ENCODE data around the gene ETV6.

Gene ETV6

GRCh38 chr12:11722071-11722470, 72.6 kb downstream of the ETV6 start:
- Mint-ChIP-seq H3K36me3 (ENCODE audit: low read depth) (peaks cover 10% of the 10 kb centered on the region), H3K27me3 (no peaks in the 10 kb centered on the region), H3K4me1 (ENCODE audit: low read depth) (peaks cover 64% of the 10 kb centered on the region), H3K4me3 (no peak overlapping the region), H3K9me3 (no peaks in the 10 kb centered on the region), H3K27ac (no peak overlapping the region)

GRCh38 chr12:11722578-11723138, 73.2 kb downstream of the ETV6 start:
- Mint-ChIP-seq H3K4me1 (ENCODE audit: low read depth) (peaks cover 69% of the 10 kb centered on the region), H3K9me3 (no peaks in the 10 kb centered on the region), H3K27me3 (no peaks in the 10 kb centered on the region), H3K36me3 (ENCODE audit: low read depth) (peaks cover 10% of the 10 kb centered on the region), H3K4me3 (no peak overlapping the region), H3K27ac (no peak overlapping the region)

- Mint-ChIP-seq H3K27me3 (no peaks in the 10 kb centered on the region), H3K36me3 (ENCODE audit: low read depth) (peaks cover 10% of the 10 kb centered on the region), H3K27ac (no peak overlapping the region), H3K9me3 (no peaks in the 10 kb centered on the region), H3K4me1 (ENCODE audit: low read depth) (peaks cover 76% of the 10 kb centered on the region), H3K4me3 (no peak overlapping the region)
These were observed 74.5 kb downstream of the ETV6 start for GRCh38 chr12:11723993-11724392.

- Mint-ChIP-seq H3K4me1 (ENCODE audit: low read depth) (peaks cover 76% of the 10 kb centered on the region), H3K27ac (no peak overlapping the region), H3K4me3 (no peak overlapping the region)
These were observed 75.4 kb downstream of the ETV6 start for GRCh38 chr12:11724888-11725311.

DNA sequence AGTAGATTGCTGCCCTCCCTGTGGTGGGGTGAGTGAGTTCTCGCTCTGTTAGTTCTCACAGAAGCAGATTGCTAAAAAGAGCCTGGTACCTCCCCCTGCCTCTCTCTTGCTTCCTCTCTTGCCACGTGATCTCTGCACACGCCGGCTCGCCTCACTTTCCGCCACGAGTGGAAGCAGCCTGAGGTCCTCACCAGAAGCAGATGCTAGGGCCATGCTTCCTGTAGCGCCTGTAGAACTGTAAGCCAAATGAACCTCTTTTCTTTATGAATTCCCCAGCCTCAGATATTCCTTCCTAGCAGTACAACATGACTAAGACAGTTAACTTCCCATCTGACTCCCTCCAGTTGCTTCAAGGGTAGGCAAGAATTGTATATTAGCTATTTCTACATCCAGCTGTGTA, 76.2 kb downstream of the ETV6 start:
- Mint-ChIP-seq H3K4me1 (ENCODE audit: low read depth) (peaks cover 75% of the 10 kb centered on the region), H3K27me3 (no peaks in the 10 kb centered on the region), H3K4me3 (no peak overlapping the region), H3K9me3 (no peaks in the 10 kb centered on the region), H3K27ac (no peak overlapping the region), H3K36me3 (ENCODE audit: low read depth) (peaks cover 10% of the 10 kb centered on the region)

More at GRCh38 chr12:11724888-11725311, 75.4 kb downstream of the ETV6 start:
- H3K27me3 Mint-ChIP-seq: no peaks in the 10 kb centered on the region
- peaks cover 10% of the 10 kb centered on the region for H3K36me3 Mint-ChIP-seq (ENCODE audit: low read depth)
- H3K9me3 Mint-ChIP-seq: no peaks in the 10 kb centered on the region

GRCh38 chr12:11726659-11727058, 77.2 kb downstream of the ETV6 start:
- Mint-ChIP-seq H3K36me3 (ENCODE audit: low read depth) (peaks cover 10% of the 10 kb centered on the region), H3K27me3 (no peaks in the 10 kb centered on the region), H3K4me3 (peak overlapping the region; percentile 27), H3K4me1 (ENCODE audit: low read depth) (peaks cover 79% of the 10 kb centered on the region), H3K27ac (peak overlapping the region; percentile 70), H3K9me3 (no peaks in the 10 kb centered on the region)

DNA sequence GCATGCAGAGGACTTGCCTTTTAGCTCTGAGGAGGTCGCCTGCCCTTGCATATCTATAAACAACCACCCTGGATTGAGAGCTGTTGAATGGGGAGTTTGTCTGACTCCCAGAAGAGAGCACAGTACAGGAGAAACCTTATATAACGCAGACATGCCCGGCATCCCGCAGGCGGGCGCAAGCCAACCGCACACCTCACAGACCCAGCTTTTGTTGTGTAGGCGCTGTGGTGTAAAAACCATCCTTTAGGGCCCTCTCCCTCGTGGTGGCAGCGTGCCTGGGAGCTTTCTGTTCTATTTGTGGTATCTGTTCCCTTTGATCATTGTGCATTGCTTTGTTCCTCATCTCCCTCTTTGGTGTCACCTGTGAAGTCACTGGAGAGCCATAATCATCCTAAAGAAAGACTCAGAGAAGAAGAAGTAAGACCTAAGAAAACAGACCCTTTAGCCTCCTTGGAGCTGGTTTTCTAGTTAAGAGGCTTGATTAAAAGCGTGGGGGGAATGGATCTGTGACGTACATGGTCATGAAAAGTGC, 77.7 kb downstream of the ETV6 start:
- Mint-ChIP-seq H3K36me3 (ENCODE audit: low read depth) (peaks cover 10% of the 10 kb centered on the region), H3K27ac (peak overlapping the region; percentile 70), H3K27me3 (no peaks in the 10 kb centered on the region), H3K4me1 (ENCODE audit: low read depth) (peaks cover 84% of the 10 kb centered on the region), H3K4me3 (peak overlapping the region; percentile 27), H3K9me3 (no peaks in the 10 kb centered on the region)

DNA sequence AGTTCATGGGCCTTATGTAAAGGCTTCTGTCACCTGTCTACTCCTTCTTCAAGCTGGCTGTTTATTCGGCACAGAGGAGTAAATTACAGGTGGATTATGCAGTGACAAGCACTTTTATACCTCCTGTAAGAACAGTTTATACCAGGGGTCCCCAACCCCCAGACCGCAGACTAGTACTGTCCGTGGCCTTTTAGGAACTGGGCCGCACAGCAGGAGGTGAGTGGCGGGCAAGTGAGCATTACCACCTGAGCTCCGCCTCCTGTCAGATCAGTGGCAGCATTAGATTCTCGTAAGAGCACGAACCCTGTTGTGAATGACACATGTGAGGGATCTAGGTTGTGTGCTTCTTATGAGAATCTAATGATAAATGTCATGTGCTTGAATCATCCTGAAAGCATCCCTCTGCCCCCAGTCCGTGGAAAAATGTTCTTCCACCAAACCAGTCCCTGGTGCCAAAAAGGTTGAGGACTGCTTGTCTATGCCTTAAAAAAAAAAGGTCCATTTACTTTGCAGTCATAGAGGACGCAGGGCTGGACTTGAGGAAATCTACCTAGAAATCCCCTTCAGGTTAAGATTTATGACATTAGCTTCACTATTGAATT, 78.8 kb downstream of the ETV6 start:
- Mint-ChIP-seq H3K36me3 (ENCODE audit: low read depth) (peaks cover 10% of the 10 kb centered on the region), H3K27me3 (no peaks in the 10 kb centered on the region), H3K9me3 (no peaks in the 10 kb centered on the region), H3K27ac (no peak overlapping the region), H3K4me3 (no peak overlapping the region), H3K4me1 (ENCODE audit: low read depth) (peaks cover 93% of the 10 kb centered on the region)

DNA sequence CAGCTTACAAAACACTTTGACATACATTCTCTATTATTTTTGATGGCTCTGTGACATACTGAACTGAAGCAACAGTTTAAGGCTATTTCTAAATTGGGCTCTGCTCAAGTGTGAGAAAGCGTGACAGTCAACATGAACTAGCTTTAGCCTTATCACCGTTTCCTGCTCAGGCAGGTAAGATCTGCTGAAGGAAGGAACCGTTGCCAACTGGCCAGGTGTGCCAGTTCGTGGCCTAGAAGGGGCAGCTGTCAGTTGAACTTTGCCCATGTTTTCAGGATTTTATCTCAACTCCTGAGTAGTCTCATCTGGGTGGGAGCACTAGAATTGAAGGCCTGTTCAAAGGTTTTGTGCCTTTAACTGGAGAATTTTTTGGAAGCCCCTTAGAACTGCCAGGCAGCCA, 79.5 kb downstream of the ETV6 start:
- Mint-ChIP-seq H3K36me3 (ENCODE audit: low read depth) (peaks cover 10% of the 10 kb centered on the region), H3K27ac (peak overlapping the region; percentile 74), H3K9me3 (no peaks in the 10 kb centered on the region), H3K27me3 (no peaks in the 10 kb centered on the region), H3K4me1 (ENCODE audit: low read depth) (peaks cover 95% of the 10 kb centered on the region), H3K4me3 (no peak overlapping the region)

- no peak overlapping the region for H3K4me3 Mint-ChIP-seq
- peaks cover 10% of the 10 kb centered on the region for H3K36me3 Mint-ChIP-seq (ENCODE audit: low read depth)
- H3K27me3 Mint-ChIP-seq: no peaks in the 10 kb centered on the region
- H3K9me3 Mint-ChIP-seq: no peaks in the 10 kb centered on the region
- peaks cover 93% of the 10 kb centered on the region for H3K4me1 Mint-ChIP-seq (ENCODE audit: low read depth)
- H3K27ac Mint-ChIP-seq: peak overlapping the region; percentile 74
These were observed 80.1 kb downstream of the ETV6 start for GRCh38 chr12:11729439-11730150.

DNA sequence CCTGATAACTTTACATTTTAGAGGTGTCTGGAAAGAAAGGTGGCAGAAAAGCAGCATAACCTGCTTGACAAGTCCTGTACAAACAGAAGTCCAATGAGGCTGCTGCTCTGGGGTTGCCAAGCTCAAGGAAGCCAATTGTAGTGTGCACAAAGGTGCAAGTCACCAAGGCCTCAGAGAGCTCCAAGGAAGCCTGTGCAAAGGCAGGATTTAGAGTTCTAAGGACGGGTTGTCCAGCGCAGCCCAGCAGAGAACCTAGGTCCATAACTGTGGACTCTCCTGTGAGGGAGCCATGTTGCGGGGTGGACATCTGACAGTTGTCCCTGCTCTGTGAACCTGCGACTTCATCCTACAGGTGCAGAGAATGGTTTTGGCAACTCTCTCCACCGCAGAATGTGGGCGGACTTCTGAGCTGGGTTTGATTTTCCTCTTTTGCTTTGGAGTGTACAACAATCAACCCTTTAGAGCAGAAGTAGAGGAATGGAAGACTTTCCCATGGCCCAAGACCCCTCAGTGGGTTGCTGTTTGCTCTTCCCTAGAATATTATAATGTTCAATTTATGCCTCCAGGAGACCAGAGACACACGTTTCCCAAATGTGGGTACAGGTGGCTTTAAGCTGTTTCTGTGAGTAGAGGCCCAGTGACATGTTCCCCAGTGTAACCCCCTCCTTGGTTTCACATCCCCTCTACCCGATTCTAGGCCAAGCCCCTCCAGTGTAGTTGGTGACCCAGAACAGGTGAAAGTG, 81.0 kb downstream of the ETV6 start:
- H3K36me3 Mint-ChIP-seq (ENCODE audit: low read depth): peaks cover 15% of the 10 kb centered on the region
- peak overlapping the region; percentile 72 for H3K27ac Mint-ChIP-seq
- no peaks in the 10 kb centered on the region for H3K9me3 Mint-ChIP-seq
- H3K4me1 Mint-ChIP-seq (ENCODE audit: low read depth): peaks cover 91% of the 10 kb centered on the region
- H3K4me3 Mint-ChIP-seq: peak overlapping the region; percentile 41
- no peaks in the 10 kb centered on the region for H3K27me3 Mint-ChIP-seq

DNA sequence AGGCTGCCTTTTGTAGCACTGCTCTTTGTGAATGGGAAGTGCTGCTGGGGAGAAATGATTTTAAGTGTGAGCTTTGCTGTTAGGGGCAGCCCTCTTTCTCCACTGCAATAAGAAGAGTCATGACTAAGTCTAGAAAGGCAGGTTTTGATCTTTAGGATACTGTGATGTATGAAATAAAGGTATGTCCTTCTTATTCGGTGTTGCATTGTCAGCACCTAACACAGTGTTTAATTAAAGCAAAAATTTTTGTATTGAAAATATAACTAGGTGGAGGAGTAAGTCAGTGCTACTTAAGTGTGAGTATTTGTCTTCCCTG, 81.5 kb downstream of the ETV6 start:
- Mint-ChIP-seq H3K4me1 (ENCODE audit: low read depth) (peaks cover 86% of the 10 kb centered on the region), H3K9me3 (no peaks in the 10 kb centered on the region), H3K36me3 (ENCODE audit: low read depth) (peaks cover 12% of the 10 kb centered on the region), H3K27ac (peak overlapping the region; percentile 72), H3K4me3 (peak overlapping the region; percentile 41), H3K27me3 (no peaks in the 10 kb centered on the region)

DNA sequence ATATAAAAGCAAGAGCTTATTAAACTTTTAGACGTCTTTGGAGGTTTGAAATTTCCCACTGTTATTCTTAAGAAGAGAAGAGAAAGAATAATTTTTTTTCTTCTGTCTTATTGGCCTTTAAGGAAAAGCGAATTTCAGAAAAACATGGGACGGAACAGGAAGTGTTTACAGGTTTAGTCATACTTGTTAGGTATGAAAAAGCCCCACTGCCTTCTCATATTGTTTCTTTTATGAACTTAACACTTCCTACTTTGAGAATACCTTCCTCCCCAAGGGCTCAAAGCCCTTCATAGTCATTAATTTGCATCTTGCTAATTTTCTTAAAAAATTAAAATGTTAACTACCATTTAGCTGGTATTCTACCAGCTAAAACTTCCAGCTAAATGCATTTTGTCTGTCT, 82.0 kb downstream of the ETV6 start:
- H3K4me3 Mint-ChIP-seq: peak overlapping the region; percentile 41
- peak overlapping the region; percentile 72 for H3K27ac Mint-ChIP-seq
- peaks cover 9% of the 10 kb centered on the region for H3K36me3 Mint-ChIP-seq (ENCODE audit: low read depth)
- no peaks in the 10 kb centered on the region for H3K27me3 Mint-ChIP-seq
- H3K9me3 Mint-ChIP-seq: no peaks in the 10 kb centered on the region
- peaks cover 83% of the 10 kb centered on the region for H3K4me1 Mint-ChIP-seq (ENCODE audit: low read depth)

DNA sequence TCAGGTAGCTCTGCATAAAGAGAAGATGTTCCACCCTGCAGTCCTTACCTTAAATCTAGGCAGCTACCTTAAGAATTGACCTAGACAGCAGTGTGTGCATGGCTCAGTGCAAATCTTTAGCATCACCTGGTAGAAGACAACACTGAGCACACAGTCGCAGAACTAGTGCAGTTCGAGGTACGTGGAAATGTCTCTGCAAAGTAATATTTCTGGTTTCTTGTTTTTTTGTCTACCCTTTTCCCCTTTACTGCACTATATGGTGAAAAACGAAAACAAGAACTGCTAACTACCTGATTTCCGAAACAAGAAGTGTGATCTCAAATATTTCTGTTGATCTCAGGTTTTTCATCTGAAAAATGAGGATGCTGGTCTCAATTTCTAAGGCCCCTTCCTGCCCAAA, 82.5 kb downstream of the ETV6 start:
- H3K9me3 Mint-ChIP-seq: no peaks in the 10 kb centered on the region
- H3K4me3 Mint-ChIP-seq: peak overlapping the region; percentile 12
- H3K27ac Mint-ChIP-seq: peak overlapping the region; percentile 90
- peaks cover 81% of the 10 kb centered on the region for H3K4me1 Mint-ChIP-seq (ENCODE audit: low read depth)
- no peaks in the 10 kb centered on the region for H3K27me3 Mint-ChIP-seq
- peaks cover 11% of the 10 kb centered on the region for H3K36me3 Mint-ChIP-seq (ENCODE audit: low read depth)

- Mint-ChIP-seq H3K27me3 (no peaks in the 10 kb centered on the region), H3K4me3 (peak overlapping the region; percentile 51), H3K27ac (peak overlapping the region; percentile 90), H3K4me1 (ENCODE audit: low read depth) (peaks cover 81% of the 10 kb centered on the region), H3K36me3 (ENCODE audit: low read depth) (peaks cover 16% of the 10 kb centered on the region), H3K9me3 (no peaks in the 10 kb centered on the region)
These were observed 83.2 kb downstream of the ETV6 start for GRCh38 chr12:11732715-11733114.
